Activated T-cell treated with anti-CD3 and anti-CD28 coated beads, Interleukin-2, amount 50 U/mL, for 72 hours (primary cell): ENCODE measurements around the gene HCRTR1. TPM values are rescaled to one million over a fixed set of nuclear protein-coding genes. Genes with fewer than 3 reads are reported as not detected.

ENCODE experiments used
- ATAC-seq, 2 donors: fragments of 150-1000 bp; cut with Tn5 transposase; replicated peaks in 1 of 2; 2 replicates each; pipeline ENCODE4 v1.10.0; 2021; ENCODE audit warnings: moderate library complexity in 2 of 2, mild to moderate bottlenecking in 1 of 2
- DNase-seq, 2 donors: peaks; one replicate each; pipeline ENCODE4 v3.0.0; 2021 to 2022; ENCODE audit warnings: mixed read lengths in 1 of 2
- H3K27ac Mint-ChIP-seq: one replicate; pipeline ENCODE4 v1.8.0; 2022; ENCODE audit warnings: mild to moderate bottlenecking, moderate library complexity, mixed read lengths
- H3K27me3 Mint-ChIP-seq: one replicate; pipeline ENCODE4 v1.8.0; 2022; ENCODE audit warnings: low read depth, mixed read lengths
- H3K36me3 Mint-ChIP-seq, 2 donors: one replicate each; pipeline ENCODE4 v1.8.0; 2022; ENCODE audit warnings: mixed read lengths in 2 of 2, mild to moderate bottlenecking in 1 of 2; ENCODE audit not compliant: insufficient read depth in 2 of 2
- H3K4me1 Mint-ChIP-seq: one replicate; pipeline ENCODE4 v1.8.0; 2022; ENCODE audit warnings: low read depth, mixed read lengths
- H3K4me3 Mint-ChIP-seq, 2 donors: one replicate each; pipeline ENCODE4 v1.8.0; 2022; ENCODE audit warnings: mild to moderate bottlenecking in 2 of 2, mixed read lengths in 2 of 2, moderate library complexity in 2 of 2
- H3K9me3 Mint-ChIP-seq, 2 donors: one replicate each; pipeline ENCODE4 v1.8.0; 2022; ENCODE audit warnings: mixed read lengths in 2 of 2
- total RNA-seq, 2 donors: library from RNA; stranded (reverse); gene quantifications; one replicate each; pipeline ENCODE4 v1.2.3, GENCODE V29; 2022

Gene HCRTR1
- total RNA-seq, 2 donors from 2014 or later, result not detected

DNA sequence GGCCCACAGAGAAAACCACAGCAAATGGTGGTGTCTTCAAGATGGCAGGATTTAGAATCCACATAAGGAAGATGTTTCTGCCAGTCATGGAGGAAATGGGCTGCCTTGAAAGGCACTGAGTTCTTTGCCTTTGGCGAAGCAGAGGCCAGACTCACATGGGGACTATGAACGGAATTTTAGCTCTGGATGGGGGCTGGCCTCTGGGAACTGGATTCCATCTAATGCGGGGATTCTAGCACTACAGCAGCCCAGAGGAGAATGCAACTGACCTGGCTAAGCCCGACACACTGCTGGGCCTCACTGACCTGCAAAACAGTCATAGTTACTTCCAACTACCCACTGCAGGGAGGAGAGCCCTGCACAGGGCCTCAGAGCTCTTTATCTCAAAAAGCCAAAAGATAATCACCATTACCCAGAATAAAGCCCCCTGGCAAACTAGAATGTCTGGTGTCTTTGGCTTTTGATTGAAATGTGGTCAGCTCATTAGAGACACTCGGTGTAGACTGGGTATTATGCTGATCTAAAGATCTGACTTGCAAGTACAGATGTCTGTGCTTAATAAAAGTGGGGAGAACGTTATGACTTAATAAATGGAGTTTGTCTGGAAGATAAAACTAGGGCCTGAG, 11.6 kb downstream of the HCRTR1 start:
- Mint-ChIP-seq H3K36me3 (peaks cover 1 to 2% of the 10 kb centered on the region in 2 donors), H3K27ac (no peak overlapping the region)

GRCh38 chr1:31632649-31633048, 15.2 kb downstream of the HCRTR1 start:
- Mint-ChIP-seq H3K36me3 (peaks cover 1 to 2% of the 10 kb centered on the region in 2 donors), H3K4me3 (no peak overlapping the region), H3K4me1 (peaks cover 10% of the 10 kb centered on the region), H3K9me3 (no peaks in the 10 kb centered on the region), H3K27ac (no peak overlapping the region), H3K27me3 (no peaks in the 10 kb centered on the region)
- DNase-seq (no peak), ATAC-seq (no peak)

More for the DNA sequence above, 11.6 kb downstream of the HCRTR1 start:
- DNase-seq (no peak), ATAC-seq (no peak)
- no peak overlapping the region for H3K4me3 Mint-ChIP-seq
- H3K27me3 Mint-ChIP-seq, result no peaks in the 10 kb centered on the region
- H3K9me3 Mint-ChIP-seq, result no peaks in the 10 kb centered on the region
- peaks cover 3% of the 10 kb centered on the region for H3K4me1 Mint-ChIP-seq

GRCh38 chr1:31633117-31633516, 15.6 kb downstream of the HCRTR1 start:
- H3K4me3 Mint-ChIP-seq, result no peak overlapping the region
- no peaks in the 10 kb centered on the region for H3K27me3 Mint-ChIP-seq
- no peaks in the 10 kb centered on the region for H3K9me3 Mint-ChIP-seq
- peaks cover 10% of the 10 kb centered on the region for H3K4me1 Mint-ChIP-seq
- ATAC-seq (no peak), DNase-seq (peak; percentile 35 to 43)
- no peak overlapping the region for H3K27ac Mint-ChIP-seq
- H3K36me3 Mint-ChIP-seq, result peaks cover 1 to 2% of the 10 kb centered on the region in 2 donors

DNA sequence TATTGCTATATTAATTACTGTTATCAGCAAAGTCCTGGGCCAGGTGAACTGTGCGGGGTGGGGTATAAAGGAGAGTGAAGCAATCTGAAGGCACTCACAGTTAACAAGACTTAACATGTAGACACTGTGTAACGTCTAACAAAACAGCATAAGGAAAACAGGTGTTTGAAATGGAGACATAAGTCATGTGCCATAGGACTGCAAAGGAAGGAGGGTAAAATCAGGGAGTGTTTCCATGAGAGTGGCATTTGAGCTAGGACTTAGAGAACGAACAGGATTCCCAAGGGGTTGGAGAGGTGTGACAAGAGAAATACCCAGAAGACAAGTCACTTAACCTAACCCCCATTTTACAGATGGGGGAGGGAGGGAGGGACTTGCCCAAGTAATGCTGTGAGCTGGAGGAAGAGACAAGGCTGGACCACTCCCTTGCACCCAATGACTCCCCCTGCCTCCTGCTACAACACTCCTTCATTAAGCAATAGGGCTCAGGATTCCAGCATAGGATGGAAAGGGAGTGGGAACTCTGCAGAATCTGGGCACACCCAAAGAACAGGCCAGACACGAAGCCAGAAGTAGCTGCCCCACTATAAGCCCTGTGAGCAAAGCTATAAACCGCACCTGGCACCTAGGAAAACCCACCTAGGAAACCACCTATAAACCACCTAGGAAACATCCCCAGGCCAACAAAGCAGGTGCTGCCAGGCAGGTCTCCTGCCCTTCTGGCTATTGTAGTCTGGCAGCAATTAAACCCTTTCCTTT, 20.6 kb downstream of the HCRTR1 start:
- H3K4me3 Mint-ChIP-seq, result no peak overlapping the region
- H3K4me1 Mint-ChIP-seq, result peaks cover 10% of the 10 kb centered on the region
- ATAC-seq, result no peak
- H3K9me3 Mint-ChIP-seq, result no peaks in the 10 kb centered on the region
- H3K27me3 Mint-ChIP-seq, result no peaks in the 10 kb centered on the region
- H3K36me3 Mint-ChIP-seq, result no peaks in the 10 kb centered on the region
- H3K27ac Mint-ChIP-seq, result no peak overlapping the region
- DNase-seq, result no peak

DNA sequence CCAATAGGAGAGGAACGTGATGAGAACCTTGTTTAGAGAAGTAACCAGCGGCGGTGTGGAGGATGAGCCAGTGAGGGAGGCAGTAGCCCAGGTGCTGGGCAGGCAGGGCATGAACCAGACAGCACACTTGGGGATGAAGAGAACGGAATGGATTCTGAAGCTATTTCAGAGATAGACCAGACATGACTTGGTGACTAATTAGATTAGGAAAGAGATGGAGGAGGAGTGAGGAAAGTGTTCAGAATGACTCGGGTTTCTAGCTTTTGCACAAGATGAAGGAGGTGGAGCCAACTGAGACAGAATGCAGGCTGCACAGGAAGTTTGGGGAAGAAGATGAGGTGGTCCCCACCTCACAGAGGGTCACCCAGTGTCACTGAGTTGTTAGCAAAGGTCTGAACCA, 22.1 kb downstream of the HCRTR1 start:
- H3K36me3 Mint-ChIP-seq, result no peaks in the 10 kb centered on the region
- no peak for DNase-seq
- H3K4me1 Mint-ChIP-seq, result peaks cover 20% of the 10 kb centered on the region
- no peak overlapping the region for H3K27ac Mint-ChIP-seq
- no peak overlapping the region for H3K4me3 Mint-ChIP-seq
- no peaks in the 10 kb centered on the region for H3K27me3 Mint-ChIP-seq
- no peak for ATAC-seq
- no peaks in the 10 kb centered on the region for H3K9me3 Mint-ChIP-seq

GRCh38 chr1:31640179-31640578, 22.7 kb downstream of the HCRTR1 start:
- no peak overlapping the region for H3K27ac Mint-ChIP-seq
- peaks cover 0 to 3% of the 10 kb centered on the region in 2 donors for H3K36me3 Mint-ChIP-seq
- peaks cover 20% of the 10 kb centered on the region for H3K4me1 Mint-ChIP-seq
- no peaks in the 10 kb centered on the region for H3K27me3 Mint-ChIP-seq
- no peaks in the 10 kb centered on the region for H3K9me3 Mint-ChIP-seq
- ATAC-seq (no peak), DNase-seq (no peak)
- H3K4me3 Mint-ChIP-seq, result no peak overlapping the region

GRCh38 chr1:31640964-31641363, 23.5 kb downstream of the HCRTR1 start:
- no peak overlapping the region for H3K4me3 Mint-ChIP-seq
- H3K27me3 Mint-ChIP-seq, result no peaks in the 10 kb centered on the region
- H3K36me3 Mint-ChIP-seq, result peaks cover 0 to 3% of the 10 kb centered on the region in 2 donors
- no peak overlapping the region for H3K27ac Mint-ChIP-seq
- H3K9me3 Mint-ChIP-seq, result no peaks in the 10 kb centered on the region
- ATAC-seq (no peak), DNase-seq (no peak)
- H3K4me1 Mint-ChIP-seq, result peaks cover 27% of the 10 kb centered on the region

DNA sequence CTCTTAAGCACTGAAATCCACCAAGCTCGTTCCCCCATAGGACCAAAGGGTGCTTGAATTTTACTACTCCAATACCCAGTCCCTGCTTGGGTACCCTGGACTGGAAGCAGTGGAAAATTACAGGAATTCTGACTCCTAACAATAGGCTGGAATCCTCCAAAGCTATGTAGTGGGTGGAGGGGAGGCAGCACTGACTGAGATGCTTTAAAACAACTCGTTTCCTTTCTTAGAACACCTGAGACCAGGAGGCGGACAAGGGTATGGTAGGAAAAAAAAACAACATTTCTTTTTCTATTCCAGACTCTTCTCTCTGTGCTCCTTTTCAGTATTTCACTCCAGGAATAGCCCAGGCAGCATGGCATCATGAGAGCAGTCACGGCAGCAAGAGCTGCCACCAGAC, 24.9 kb downstream of the HCRTR1 start:
- no peak for DNase-seq
- Mint-ChIP-seq H3K27ac (no peak overlapping the region), H3K4me1 (peaks cover 30% of the 10 kb centered on the region), H3K36me3 (peaks cover 0 to 3% of the 10 kb centered on the region in 2 donors), H3K4me3 (no peak overlapping the region), H3K27me3 (no peaks in the 10 kb centered on the region), H3K9me3 (no peaks in the 10 kb centered on the region)
- ATAC-seq, result no peak

DNA sequence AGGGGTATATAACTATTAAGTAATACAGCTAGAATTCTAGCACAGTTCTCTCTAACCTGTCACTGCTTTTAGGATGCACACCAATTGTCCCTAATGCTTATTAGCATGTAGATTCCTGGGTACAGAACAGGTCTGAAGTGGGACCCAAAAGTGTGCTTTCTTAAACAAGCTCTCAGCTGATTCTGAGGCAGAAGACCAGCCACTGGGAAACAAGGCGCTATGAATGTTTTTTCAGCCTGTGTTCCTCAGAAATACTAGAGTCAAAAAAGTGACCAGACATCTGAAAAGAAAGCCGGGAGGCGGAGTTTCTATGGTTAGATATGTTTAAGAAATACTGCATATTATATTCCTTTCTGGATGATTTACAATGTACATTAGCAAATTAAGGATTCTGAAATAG, 25.4 kb downstream of the HCRTR1 start:
- Mint-ChIP-seq H3K4me1 (peaks cover 29% of the 10 kb centered on the region), H3K9me3 (no peaks in the 10 kb centered on the region), H3K36me3 (peaks cover 0 to 3% of the 10 kb centered on the region in 2 donors), H3K4me3 (no peak overlapping the region), H3K27ac (no peak overlapping the region), H3K27me3 (no peaks in the 10 kb centered on the region)
- DNase-seq, result no peak
- ATAC-seq, result no peak

GRCh38 chr1:31643976-31644559, 26.6 kb downstream of the HCRTR1 start:
- Mint-ChIP-seq H3K27me3 (no peaks in the 10 kb centered on the region), H3K4me1 (peaks cover 29% of the 10 kb centered on the region), H3K27ac (peak overlapping the region; percentile 97), H3K4me3 (peak overlapping the region; percentile 90 to 93), H3K36me3 (peaks cover 0 to 3% of the 10 kb centered on the region in 2 donors), H3K9me3 (no peaks in the 10 kb centered on the region)
- peak in 1 of 2 donors; percentile 80 for DNase-seq
- ATAC-seq, result peak; percentile 72 to 75

- peaks cover 0 to 3% of the 10 kb centered on the region in 2 donors for H3K36me3 Mint-ChIP-seq
- DNase-seq (peak; percentile 99), ATAC-seq (peak; percentile 91 to 93)
- H3K9me3 Mint-ChIP-seq, result no peaks in the 10 kb centered on the region
- H3K27me3 Mint-ChIP-seq, result no peaks in the 10 kb centered on the region
- peak within 1 kb of the TSS; percentile 97 for H3K27ac Mint-ChIP-seq
- H3K4me1 Mint-ChIP-seq, result peaks cover 29% of the 10 kb centered on the region
- peak within 1 kb of the TSS; percentile 90 to 93 for H3K4me3 Mint-ChIP-seq
These were observed 27.2 kb downstream of the HCRTR1 start, which contains the start of gene PEF1 for GRCh38 chr1:31644560-31645273. Gene PEF1 (minus strand): TSS chr1:31644876. CDS start chr1:31644864, 12 bp downstream.

GRCh38 chr1:31645274-31645568, 27.7 kb downstream of the HCRTR1 start:
- Mint-ChIP-seq H3K9me3 (no peaks in the 10 kb centered on the region), H3K4me1 (peaks cover 29% of the 10 kb centered on the region), H3K27me3 (no peaks in the 10 kb centered on the region), H3K27ac (peak overlapping the region; percentile 97), H3K36me3 (peaks cover 0 to 3% of the 10 kb centered on the region in 2 donors), H3K4me3 (peak overlapping the region; percentile 90 to 93)
- ATAC-seq (no peak), DNase-seq (no peak)
